OCI-LY3 (cell line): Measurements from ENCODE around the gene HPS1.

Experiments used
- EZH2phosphoT487 ChIP-seq: fragments of 200-600 bp; shearing (Covaris generic); IDR thresholded peaks from 2 replicates; pipeline ENCODE4 v1.6.1; 2018; ENCODE audit warnings: antibody characterized with exemption, mixed run types, low read depth
- TF ChIP-seq, protein P1 (sequence below): fragments of 200-600, 300-600 bp; sonication (generic); IDR thresholded peaks from 2 replicates; pipeline ENCODE4 v1.5.1; 2014; ENCODE audit warnings: antibody characterized with exemption, low read length, low read depth

DNA sequence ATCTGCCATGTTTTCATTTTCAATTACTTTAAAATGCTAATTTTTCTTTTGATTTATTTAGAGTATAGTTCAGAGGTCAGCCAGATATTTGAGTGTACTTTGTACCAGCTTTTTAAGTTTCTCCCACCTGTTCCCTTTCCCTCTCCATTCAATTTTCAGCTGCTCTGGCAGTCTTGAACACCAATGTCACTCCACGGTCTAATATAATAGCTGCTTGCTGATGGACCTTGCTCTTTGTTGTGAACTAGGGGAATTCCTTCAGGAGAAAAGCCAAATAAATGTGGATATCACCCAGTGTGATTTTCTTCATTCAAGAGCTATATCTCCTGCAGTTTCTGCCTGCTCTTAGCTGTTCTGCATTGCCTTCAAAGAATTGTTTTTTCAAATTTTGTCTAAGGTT, 3.9 kb upstream of the HPS1 start:
- TF ChIP-seq, protein P1, sequence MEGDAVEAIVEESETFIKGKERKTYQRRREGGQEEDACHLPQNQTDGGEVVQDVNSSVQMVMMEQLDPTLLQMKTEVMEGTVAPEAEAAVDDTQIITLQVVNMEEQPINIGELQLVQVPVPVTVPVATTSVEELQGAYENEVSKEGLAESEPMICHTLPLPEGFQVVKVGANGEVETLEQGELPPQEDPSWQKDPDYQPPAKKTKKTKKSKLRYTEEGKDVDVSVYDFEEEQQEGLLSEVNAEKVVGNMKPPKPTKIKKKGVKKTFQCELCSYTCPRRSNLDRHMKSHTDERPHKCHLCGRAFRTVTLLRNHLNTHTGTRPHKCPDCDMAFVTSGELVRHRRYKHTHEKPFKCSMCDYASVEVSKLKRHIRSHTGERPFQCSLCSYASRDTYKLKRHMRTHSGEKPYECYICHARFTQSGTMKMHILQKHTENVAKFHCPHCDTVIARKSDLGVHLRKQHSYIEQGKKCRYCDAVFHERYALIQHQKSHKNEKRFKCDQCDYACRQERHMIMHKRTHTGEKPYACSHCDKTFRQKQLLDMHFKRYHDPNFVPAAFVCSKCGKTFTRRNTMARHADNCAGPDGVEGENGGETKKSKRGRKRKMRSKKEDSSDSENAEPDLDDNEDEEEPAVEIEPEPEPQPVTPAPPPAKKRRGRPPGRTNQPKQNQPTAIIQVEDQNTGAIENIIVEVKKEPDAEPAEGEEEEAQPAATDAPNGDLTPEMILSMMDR: no peak
- no peak for TF ChIP-seq EZH2phosphoT487
